ENCODE data around the gene ATE1. TPM values are rescaled to one million over a fixed set of nuclear protein-coding genes. Genes with fewer than 3 reads are reported as not detected.

ATE1 gene
- total and polyA plus RNA-seq, 2 of the 4 experiments (the other 2 are of a cell fraction): 6.4 to 27.8 TPM

GRCh38 chr10:121818599-121818998 lies 109.2 kb downstream of the ATE1 start:
- H3K36me3 ChIP-seq (ENCODE audit: control insufficient read depth, insufficient read depth, low read length): no peaks in the 10 kb centered on the region
- no peak overlapping the region for H3K9ac ChIP-seq (ENCODE audit: low read depth, low read length)
- no peak overlapping the region for H2BK5ac ChIP-seq (ENCODE audit: low read depth, low read length, poor library complexity, severe bottlenecking)
- DNase-seq: peak; percentile 31
- no peaks in the 10 kb centered on the region; the same call in 1 of the 2 replicates for H3K9me1 ChIP-seq (ENCODE audit: insufficient read depth, low read length)
- no peak overlapping the region for H4K91ac ChIP-seq (ENCODE audit: insufficient read depth, low read depth, low read length)
- H2AK9ac ChIP-seq (replicated peaks; ENCODE audit: low read depth, low read length, poor library complexity): no peak overlapping the region
- H4K20me1 ChIP-seq (ENCODE audit: insufficient read depth, low read length): no peaks in the 10 kb centered on the region
- no peak overlapping the region for H3K14ac ChIP-seq (replicated peaks; ENCODE audit: low read depth, low read length)
- CTCF ChIA-PET: interaction anchor here (1.1 to 1.5 kb wide), 2 partner anchors 68 to 870 kb away, joined by 3 read pairs; no protein-coding TSS in a partner anchor
- H3K4me2 ChIP-seq (ENCODE audit: low read depth, low read length): no peak overlapping the region
- no peak overlapping the region for H3K23ac ChIP-seq (ENCODE audit: low read depth, low read length)
- in situ Hi-C loops (cut with MboI; ENCODE audit: low sequenced_read_pairs) (no loop called here), dilution Hi-C loops (cut with HindIII; ENCODE audit: low sequenced_read_pairs, unreplicated experiment) (no loop called here), intact Hi-C loops (cut with micrococcal nuclease) (no loop called here)
- peaks cover 0 to 2% of the 10 kb centered on the region in 2 experiments; a peak in 1 of 4 replicates for H3K79me1 ChIP-seq (ENCODE audit: low read depth in 1 of 2, low read length in 2 of 2)
- H3K9me3 ChIP-seq (ENCODE audit: control insufficient read depth, insufficient read depth, low read length): no peaks in the 10 kb centered on the region
- POLR2A ChIA-PET (ENCODE audit: unreplicated experiment): no interaction called here
- no peak overlapping the region for H3K56ac ChIP-seq (ENCODE audit: extremely low read depth, insufficient read depth, low read length)
- no peak overlapping the region for H3K4me3 ChIP-seq (ENCODE audit: insufficient read depth, low read depth, low read length)
- no peak overlapping the region for H2BK20ac ChIP-seq (ENCODE audit: low read depth, low read length)
- no peak overlapping the region for H4K8ac ChIP-seq (ENCODE audit: low read depth in 2 of 2, low read length in 2 of 2)
- ATAC-seq (ENCODE audit: low read depth): peak; percentile 67
- no TSS peak for BruUV-seq (replicated peaks)
- H3K27ac ChIP-seq (ENCODE audit: insufficient read depth, low read length): no peak overlapping the region
- no peak overlapping the region for H4K5ac ChIP-seq (ENCODE audit: low read depth, low read length)
- TF ChIP-seq, protein P1, sequence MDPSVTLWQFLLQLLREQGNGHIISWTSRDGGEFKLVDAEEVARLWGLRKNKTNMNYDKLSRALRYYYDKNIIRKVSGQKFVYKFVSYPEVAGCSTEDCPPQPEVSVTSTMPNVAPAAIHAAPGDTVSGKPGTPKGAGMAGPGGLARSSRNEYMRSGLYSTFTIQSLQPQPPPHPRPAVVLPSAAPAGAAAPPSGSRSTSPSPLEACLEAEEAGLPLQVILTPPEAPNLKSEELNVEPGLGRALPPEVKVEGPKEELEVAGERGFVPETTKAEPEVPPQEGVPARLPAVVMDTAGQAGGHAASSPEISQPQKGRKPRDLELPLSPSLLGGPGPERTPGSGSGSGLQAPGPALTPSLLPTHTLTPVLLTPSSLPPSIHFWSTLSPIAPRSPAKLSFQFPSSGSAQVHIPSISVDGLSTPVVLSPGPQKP (IDR thresholded peaks at IDR 0.05; ENCODE audit: borderline replicate concordance, low read depth, low read length): no peak
- TF ChIP-seq CHD1 (IDR thresholded peaks at IDR 0.05; ENCODE audit: low read depth, low read length): no peak
- no peak for TF ChIP-seq CEBPB (IDR thresholded peaks at IDR 0.05; ENCODE audit: low read depth, low read length)
- no peak for TF ChIP-seq BHLHE40 (IDR thresholded peaks at IDR 0.05; ENCODE audit: low read depth, low read length)
- no peak for TF ChIP-seq SMC3 (IDR thresholded peaks at IDR 0.05; ENCODE audit: low read depth, low read length)
- TF ChIP-seq MXI1 (IDR thresholded peaks at IDR 0.05; ENCODE audit: borderline replicate concordance, low read depth, low read length): no peak
- TF ChIP-seq MAZ (IDR thresholded peaks at IDR 0.05; ENCODE audit: borderline replicate concordance, low read depth, low read length): no peak
- no peak for TF ChIP-seq RAD21 (IDR thresholded peaks at IDR 0.05; ENCODE audit: low read length)
- WGBS, 2 experiments (ENCODE audit: extremely low coverage in 2 of 2, insufficient read length in 1 of 2): no CpG with 5 or more reads among the region's 2 CpGs
- no peak overlapping the region for H2AFZ ChIP-seq (replicated peaks; ENCODE audit: low read length, poor library complexity)
- H2BK120ac ChIP-seq (ENCODE audit: low read depth, low read length): no peak overlapping the region
- H3K4me1 ChIP-seq (ENCODE audit: control insufficient read depth, insufficient read depth, low read length): no peaks in the 10 kb centered on the region; the same call in 1 of the 2 replicates
- H2AK5ac ChIP-seq (ENCODE audit: low read depth, low read length): no peak overlapping the region
- no peak overlapping the region for H3K18ac ChIP-seq (ENCODE audit: low read depth, low read length)
- H3K4ac ChIP-seq (ENCODE audit: low read depth, low read length): no peak overlapping the region
- no peaks in the 10 kb centered on the region for H3K27me3 ChIP-seq (ENCODE audit: control insufficient read depth, insufficient read depth, low read length)
- no peak overlapping the region for H2BK15ac ChIP-seq (ENCODE audit: low read depth, low read length)
